NCI-H146 (cell line): ENCODE measurements around the gene NPC1L1.

ENCODE experiments used
- DNase-seq: peaks from one replicate; lab custom pipeline; 2025; lab: John Stamatoyannopoulos, UW

Gene NPC1L1

DNA sequence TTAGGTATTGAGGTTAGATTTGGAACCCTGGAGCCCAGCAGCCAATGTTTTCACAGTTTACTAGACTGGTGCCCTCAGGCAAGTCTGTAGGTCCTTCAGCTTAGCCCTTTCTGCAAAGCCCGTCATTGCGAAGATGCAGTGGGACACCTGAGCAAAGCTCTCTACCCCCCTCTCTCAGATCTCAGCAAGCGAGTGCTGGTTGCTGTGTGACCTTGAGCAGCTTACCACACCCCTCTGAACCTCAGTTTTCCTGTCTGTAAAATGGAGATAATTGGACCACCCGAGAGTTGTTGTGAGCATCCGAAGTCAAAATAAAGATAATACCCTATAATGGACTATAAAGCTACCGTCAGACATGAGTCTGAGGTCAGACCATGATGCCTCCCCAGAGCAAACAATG is 3.7 kb downstream of the NPC1L1 start:
- DNase-seq, result no peak

DNA sequence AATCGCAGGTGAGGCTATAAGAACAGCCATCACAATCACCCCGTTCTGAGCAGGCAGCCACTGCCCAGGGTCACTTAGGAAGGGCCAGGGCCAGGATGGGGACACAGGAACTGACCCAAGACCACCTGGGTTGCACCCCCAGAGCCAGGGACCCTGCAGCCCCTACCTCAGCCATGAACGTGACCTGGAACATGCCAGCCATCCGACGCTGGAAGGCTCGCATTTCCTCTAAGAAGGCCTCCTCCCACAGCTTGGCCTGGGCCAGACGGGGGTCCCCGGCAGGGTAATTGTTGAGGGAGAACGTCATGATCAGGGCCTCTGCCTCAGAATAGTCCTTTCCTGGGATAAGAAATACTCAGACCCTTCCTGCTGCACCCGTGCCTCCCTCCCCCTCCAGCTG is 5.0 kb downstream of the NPC1L1 start:
- DNase-seq, result no peak

DNA sequence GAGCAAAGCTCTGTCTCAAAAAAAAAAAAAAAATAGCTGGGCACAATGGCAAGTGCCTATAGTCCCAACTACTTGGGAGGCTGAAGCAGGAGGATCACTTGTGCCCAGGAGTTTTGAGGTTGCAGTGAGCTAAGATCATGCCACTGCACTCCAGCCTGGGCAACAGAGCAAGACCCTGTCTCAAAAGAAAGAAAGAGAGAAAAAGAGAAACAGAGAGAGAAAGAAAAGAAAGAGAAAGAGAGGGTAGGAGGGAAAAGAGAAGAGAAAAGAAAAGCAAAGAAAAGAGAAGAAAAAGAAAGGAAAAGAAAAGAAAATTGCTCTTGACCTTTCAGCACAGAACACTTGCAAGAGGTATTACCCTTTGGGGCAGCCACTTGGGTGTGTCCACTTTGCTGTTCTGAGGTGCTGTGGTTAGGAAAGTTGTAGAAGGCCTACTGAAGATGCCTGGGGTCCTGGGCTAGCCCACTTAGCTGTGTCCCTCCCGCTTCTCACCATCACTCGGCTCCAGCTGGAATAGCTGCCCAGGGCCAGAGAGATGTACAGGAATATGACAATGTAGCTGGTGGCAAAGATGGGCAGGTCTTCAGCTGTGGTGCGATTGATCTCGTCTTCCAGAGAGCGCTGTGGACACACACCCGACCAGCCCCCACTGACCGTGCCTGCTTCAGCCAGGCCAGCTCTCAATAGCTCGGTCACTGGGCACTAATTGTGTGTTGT is 5.6 kb downstream of the NPC1L1 start:
- no peak for DNase-seq

DNA sequence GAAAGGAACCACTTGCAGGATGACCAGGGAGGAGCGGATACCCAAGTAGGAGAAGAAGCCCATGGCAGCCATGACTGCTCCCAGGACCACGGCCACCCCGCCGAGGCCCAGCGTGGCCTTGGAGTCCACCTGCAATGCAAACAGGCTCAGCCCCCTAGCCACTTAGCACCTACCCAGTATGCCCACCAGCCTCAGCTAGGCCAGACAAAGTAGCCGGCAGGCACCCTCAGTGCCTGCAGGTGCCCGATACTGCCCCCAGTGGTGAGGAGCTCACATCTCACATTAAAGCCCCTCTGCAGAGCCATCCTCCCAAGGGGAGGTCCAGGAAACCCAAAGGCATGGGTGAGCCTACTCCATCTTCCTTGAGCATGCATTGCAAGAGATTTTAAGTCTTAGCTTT is 6.6 kb downstream of the NPC1L1 start:
- DNase-seq, result peak; percentile 69

DNA sequence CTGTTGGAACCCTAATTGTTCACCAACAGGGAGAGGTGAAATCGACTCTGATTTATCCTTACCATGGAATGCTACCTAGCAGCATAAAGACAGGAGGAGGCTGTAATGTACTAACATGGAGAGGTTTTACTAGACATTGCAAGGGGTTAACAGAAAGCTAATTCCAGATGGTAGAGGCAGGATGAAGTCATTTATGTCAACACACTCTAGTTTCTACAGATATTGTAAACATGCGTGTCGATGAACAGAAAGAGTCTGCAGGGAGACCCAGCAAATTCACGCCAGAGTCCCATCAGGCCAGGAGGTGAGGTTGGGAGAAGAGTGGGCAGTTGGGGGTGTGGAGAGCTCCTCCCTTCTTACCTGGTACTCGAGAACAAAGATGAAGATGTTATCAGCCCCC is 7.0 kb downstream of the NPC1L1 start:
- DNase-seq, result no peak

DNA sequence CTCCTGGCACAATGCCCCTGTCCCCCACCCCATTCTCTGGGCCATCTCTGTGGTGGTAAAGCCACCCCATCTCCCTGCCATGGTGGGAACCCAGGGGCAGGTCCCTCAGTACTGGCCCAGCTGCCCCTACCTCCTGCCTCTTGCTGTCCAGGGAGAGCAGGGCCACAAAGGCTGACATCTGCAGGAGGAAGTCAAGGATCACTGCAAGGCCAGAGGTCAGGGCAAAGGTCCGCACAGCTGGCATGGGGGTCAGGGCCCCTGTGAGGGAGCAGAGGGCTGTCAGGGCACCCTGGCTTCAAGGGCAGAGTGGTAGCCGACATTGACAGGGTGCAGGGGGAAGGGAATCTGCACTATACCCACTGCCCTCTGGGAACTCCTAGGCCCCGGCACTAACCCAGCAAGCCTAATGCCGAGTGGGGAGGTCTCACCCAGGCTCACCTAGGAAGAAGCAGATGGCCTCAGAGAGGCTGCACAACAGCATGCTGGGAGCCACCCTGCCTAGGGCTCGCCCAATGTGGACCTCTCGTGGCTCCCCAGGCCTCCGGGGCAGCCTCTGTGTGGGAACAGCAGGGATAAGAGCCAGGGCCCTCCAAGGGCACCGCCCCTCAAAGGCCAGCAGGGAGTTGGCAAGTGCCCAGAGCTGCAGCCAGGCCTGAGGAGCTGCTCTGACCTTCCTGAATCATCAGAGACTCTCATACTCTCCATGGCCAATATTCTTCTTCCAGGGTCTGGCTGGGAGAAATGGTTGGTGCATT is 7.7 kb downstream of the NPC1L1 start:
- no peak for DNase-seq

DNA sequence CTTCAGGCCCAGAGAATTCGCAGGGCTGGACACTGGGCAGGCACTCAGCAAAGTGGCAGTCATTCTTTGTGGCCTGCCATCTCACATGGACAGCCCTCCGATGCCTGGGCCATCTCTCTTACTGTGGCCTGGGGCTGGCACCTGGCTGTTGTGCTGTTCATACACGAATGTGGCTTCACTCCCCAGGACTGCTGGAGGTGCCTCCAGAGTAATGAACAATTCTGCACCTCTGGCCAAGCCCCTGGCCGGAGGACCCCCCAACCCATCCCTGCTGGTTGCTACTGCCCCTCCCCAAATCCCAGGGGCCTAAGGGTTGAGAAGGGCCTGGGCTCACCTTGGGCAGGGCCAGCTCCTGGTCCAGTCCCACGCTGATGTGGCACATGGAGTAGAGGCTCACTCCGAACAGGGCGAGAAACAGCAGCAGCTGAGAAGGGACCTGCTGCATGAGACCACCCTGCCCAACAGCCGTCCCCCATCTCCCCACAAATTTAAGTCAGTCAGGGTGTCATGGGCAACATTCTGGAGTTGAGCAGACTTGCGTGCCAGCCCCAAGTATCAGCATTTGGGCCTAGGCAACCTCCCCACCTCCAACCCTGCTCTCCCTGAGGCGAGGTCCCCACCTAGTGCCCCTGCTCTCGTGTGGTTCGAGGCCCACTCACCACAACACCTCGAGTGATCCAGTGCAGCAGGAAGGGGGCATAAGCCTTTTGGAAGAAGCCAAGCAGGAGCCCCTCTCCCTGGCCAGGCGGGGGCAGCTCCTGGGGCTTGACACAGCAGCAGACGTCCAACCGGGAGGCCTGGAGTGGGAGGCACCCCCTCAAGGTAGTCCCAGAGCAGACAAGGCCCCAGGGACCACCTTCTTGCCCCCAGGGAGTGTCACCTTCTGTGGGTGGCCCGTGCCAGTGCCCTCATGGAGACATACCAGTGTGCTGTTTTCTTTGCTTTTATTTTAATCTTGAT is 9.4 kb downstream of the NPC1L1 start:
- DNase-seq, result no peak

DNA sequence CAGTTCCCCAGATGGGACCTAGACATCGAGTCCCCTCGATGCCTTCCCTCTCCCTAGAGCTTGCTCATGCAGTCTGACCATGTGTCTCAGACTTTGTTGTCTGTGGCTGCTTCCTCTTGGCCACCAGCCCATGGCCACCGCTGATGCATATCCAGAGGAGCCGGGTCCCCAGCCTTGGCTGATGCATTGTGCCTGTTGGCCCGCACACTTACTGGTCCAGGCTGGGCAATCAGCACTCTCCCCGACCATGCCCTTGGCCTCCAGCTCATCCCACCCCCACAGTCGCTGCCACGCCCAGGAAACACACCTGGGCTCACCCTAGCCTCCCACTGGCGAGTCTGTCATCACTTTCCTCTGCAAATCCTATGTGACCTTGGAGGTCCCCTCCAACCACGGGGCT is 10.1 kb downstream of the NPC1L1 start:
- DNase-seq, result no peak

DNA sequence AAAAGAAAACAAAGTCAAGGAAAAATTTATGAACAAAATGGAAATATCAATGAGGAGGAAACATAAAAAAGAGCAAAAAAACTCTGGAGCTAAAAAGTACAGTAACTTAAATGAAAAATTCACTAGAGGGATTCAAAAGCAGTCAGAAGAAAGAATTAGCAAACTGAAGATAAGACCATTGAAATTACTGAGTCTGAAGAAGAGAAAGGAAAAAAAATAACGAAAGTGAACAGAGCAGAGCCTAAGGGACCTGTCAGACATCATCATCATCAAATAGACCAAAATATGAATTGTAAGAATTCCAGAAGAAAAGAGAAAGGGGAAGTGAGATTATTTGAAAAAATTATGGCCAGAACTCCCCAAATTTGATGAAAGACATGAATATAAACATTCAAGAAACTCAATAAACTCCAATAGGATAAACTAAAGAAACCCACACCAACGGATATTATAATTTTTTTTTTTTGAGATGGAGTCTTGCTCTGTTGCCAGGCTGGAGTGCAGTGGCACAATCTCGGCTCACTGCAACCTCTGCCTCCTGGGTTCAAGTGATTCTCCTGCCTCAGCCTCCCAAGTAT is 16.2 kb downstream of the NPC1L1 start:
- no peak for DNase-seq

DNA sequence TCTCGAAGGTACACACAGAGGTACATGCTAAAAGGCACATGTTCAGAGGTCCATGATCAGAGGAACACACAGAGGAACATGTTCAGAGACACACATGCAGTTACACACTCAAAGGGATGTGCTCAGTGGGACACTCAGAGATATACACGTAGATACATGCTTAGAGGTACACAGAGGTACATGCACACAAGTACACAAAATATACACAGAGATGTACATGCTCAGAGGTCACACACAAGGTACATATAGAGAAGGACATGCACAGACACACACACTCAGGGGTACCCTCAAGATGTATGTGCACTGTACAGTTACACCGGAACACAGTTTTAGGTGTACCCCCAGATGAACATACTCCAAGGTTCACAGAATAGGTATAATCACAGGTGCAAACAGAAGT is 18.8 kb downstream of the NPC1L1 start:
- DNase-seq, result no peak

DNA sequence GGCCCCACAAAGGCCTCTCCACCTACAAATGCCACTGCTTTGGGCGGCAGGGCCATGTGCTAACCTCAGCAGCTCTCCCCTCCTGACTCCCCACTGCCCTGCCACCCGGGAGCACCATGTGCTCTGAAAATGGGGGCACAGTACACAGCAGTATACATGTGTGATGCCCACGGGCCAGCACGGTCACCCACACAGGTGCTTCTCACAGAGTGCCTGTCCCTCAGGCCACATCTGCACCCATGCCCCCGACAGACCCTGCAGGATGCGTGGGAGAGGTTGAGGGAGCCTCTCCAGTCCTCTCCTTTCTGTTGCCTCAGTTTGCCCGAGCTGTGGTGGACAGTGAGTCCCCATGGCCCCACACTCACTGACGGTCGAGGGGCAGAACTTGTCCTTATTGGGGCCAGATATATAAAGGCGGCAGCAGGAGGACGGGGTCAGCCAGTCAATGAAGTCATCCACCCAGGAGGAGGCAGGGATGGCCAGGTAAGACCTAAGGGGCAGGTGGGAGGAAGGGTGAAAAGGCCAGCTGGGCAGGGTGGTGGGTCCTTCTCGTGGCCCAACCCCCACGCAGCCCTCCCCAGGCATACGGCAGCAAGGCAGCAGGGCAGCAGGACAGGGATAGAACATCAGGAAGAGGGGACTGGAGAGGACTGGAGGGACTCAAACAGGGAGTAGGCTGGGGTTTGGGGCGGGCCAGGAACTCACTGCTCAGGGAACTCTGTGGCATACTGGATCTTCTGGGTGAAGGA is 19.6 kb downstream of the NPC1L1 start:
- no peak for DNase-seq

DNA sequence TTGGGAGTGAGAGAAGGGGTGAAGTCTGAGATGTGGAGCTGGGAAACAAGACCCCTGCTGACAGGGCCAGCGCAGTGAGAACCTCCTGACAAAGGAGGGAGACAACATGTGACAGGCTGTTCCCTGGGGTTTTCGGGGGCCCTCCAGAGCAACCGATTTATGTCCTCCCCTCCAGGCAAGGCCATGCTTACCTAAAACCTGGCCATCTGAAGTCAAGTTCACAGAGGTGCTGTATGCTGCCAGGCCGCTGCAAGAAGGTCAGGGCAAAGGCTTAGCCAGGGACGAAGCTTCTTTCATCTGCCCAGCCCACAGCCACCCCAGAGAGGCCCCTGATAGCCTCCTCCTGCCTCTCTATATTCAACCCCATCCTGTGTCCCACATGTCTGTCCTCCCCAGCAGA is 20.6 kb downstream of the NPC1L1 start:
- DNase-seq, result no peak

DNA sequence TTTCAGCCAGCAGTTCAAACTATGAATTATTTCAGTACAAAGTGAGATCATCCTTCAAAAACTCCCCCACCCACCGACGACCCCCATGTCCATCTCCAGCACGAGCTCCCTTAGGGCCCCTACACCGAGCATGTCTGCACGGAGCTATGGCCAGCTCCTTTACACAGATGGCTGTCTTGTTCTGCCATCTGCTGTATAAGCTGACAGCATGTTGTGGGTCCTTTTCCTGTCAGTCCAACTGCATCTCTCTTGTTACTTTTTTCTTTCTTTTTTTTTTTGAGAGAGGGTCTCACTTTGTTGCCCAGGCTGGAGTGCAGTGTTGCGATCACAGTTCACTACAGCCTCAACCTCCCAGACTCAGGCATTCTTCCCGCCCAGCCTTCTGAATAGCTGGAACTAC is 21.6 kb downstream of the NPC1L1 start:
- no peak for DNase-seq

DNA sequence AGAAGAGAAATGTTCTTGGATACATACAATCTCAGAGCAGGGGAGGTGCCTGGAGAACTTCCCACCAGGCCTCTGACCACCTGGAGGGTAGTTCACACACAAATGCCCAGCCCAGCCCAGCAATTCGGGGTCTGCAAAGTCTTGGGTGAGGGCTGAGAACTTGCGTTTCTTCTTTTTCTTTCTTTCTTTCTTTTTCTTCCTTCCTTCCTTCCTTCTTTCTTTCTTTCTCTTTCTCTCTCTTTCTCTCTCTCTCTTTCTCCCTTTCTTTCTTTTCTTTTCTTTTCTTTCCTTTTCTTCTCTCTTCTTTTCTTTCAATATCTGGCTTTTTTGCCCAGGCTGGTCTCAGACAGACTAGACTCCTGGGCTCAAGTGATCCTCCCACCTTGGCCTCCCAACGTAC is 22.4 kb downstream of the NPC1L1 start:
- no peak for DNase-seq

DNA sequence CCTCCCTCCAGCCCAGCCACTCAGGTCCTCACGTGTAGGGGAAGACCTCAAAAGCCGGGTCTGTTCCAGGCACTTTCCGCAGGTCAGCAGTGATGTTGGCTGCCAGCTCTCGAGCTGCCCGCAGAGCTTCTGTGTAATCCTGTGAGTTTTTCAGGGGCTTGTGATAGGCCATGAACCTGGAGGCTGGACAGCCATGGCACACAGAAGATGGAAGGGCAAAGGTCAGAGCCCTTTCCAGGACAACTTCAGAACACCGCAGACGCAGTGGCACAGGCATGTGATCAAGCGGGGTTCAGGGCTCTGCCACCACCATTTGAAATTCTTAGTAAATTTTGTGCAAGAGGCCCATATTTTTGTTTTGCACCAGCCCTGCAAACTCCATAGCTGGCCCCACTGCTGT is 24.0 kb downstream of the NPC1L1 start:
- DNase-seq, result no peak

DNA sequence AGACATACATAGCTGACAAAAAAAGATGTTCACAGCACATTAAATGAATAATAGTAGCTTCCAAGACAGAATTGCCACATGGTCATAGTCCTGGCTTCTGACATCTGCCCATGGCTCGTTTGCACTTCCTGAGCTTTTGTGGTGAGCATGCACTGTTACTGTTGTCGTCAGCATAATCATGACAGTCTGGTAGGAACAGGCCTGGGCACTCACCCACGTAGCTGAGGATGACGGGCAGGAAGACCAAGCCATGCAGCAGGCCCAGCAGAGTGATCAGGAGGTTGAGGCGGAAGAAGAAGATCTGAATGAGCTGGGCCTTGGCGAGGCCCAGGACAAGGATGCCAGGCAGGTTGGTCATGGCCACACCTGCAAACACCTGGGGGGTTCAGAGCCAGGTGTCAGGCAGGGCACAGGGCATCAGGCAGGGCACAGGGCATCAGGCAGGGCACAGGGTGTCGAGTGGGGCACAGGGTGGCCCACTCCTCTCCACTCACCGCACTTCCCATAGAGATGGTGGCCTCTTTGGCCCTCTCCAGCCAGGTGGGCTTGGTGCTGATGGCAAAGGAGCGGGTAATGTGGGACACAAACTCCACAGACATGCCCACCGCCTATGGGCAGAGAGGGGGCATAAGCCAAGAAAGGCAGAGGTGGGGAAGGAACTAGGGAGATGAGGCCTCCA is 25.4 kb downstream of the NPC1L1 start:
- no peak for DNase-seq

DNA sequence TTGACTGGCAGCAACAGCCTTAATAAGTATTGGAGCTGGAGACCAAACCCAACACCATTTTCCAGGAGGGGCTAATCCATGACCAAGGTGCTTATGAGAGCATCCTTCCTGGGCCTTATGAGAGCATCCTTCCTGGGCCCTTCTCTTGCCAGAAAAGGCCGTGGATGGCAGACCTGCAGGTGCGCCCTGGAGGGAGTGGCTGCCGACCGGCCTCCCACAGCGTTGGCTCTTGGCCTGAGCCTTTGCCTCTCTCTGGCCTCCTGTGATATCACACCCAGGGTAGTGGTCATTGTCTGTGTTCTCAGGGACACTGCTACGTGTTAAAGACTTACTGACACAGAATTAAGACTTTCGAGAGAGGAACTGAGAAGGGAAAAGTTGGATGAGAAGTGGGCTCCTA is 28.4 kb downstream of the NPC1L1 start:
- DNase-seq, result no peak

DNA sequence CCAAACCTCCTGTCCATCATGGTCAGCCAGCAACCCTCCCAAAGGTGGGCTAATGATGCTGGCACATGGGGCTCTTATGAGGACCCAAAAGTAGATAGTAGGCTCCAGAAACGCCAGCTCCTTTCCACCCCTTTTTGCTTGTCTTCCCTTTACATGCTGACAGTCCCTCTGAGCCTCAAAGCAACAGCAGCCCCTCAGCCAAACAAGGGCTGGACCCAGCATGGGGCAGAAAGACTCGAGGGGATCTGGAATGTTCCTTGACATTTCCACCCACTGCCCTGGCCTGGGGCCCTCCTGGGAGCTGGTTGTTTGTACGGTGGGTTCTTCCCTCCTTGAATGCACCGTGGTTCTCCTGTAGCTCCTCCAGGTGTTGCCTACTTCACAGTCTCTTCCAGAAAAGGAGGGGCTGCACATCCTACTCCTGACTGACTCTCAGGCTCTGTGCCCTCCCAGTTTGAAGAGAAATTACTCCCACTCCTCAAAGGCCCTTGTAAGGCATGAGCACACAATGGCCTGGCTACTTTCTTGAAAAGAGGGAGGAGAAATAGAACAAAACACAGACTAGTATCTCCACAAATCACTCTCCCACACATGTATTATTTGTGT is 29.2 kb downstream of the NPC1L1 start:
- no peak for DNase-seq

DNA sequence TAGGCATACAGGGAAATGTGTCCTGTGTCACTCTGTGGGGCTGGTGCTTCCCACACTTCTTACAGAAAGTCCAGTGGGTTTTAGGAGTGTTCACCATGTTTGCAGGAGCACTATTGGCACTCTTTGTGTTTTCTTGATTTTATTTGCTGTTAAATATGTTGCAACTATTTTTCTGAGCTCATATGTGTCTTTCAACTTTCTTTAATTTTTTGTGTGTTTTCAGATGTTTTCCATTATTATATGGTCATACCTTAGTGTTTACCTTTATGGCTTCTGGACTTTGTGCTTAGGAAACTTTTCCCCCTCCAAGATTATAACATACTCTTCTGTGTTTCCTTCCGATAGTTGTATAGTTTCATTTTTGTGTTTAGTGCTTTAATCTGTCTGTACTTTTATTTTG is 29.9 kb downstream of the NPC1L1 start:
- DNase-seq, result no peak

DNA sequence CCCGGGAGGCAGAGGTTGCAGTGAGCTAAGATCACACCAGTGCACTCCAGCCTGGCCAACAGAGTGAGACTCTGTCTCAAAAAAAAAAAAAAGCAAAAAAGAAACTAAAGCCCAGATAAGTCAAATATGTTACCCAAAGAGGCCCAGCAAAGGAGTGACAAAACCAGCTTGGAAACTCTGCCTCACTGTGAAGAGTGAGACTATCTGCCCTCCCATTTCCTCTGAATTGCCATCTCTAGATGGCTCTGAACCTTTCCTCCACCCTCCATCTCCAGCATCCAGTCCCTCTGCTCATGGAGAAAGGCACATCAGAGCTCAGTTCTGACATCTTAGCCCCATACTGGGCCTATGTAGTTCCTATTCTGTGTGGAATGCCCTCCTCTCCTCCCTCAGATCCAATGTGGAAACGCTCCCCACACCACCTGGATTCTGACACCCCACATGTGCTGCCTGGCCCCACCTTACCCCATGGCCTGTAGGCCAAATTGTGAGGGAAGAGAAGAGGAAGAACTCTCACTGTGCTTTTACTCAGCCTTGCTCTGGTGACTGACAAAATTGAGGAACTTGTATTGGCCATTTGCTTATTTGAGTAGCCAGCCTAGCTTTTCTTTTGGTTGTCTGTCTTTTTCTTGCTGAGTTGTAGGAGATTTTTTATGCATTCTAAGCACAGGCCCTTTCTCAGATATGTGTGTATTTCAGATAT is 32.7 kb downstream of the NPC1L1 start:
- no peak for DNase-seq
